ENCODE measurements around the gene ZNF558. TPM values are rescaled to one million over a fixed set of nuclear protein-coding genes. Genes with fewer than 3 reads are reported as not detected.

Gene ZNF558
- total RNA-seq, 1 donor from 2014 or later: 35.6 TPM

- no peak overlapping the region for H3K4me3 Mint-ChIP-seq (ENCODE audit: unreplicated experiment)
- TF ChIP-seq, protein P1, sequence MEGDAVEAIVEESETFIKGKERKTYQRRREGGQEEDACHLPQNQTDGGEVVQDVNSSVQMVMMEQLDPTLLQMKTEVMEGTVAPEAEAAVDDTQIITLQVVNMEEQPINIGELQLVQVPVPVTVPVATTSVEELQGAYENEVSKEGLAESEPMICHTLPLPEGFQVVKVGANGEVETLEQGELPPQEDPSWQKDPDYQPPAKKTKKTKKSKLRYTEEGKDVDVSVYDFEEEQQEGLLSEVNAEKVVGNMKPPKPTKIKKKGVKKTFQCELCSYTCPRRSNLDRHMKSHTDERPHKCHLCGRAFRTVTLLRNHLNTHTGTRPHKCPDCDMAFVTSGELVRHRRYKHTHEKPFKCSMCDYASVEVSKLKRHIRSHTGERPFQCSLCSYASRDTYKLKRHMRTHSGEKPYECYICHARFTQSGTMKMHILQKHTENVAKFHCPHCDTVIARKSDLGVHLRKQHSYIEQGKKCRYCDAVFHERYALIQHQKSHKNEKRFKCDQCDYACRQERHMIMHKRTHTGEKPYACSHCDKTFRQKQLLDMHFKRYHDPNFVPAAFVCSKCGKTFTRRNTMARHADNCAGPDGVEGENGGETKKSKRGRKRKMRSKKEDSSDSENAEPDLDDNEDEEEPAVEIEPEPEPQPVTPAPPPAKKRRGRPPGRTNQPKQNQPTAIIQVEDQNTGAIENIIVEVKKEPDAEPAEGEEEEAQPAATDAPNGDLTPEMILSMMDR (IDR thresholded peaks at IDR 0.05): no peak
- no peak for DNase-seq (ENCODE audit: extremely low spot score, unreplicated experiment)
- no peak overlapping the region for H3K27ac Mint-ChIP-seq (ENCODE audit: unreplicated experiment)
- no peaks in the 10 kb centered on the region for H3K36me3 Mint-ChIP-seq (ENCODE audit: unreplicated experiment)
- H3K27me3 Mint-ChIP-seq (ENCODE audit: unreplicated experiment): no peaks in the 10 kb centered on the region
- peaks cover 6% of the 10 kb centered on the region for H3K9me3 Mint-ChIP-seq (ENCODE audit: unreplicated experiment)
- no peaks in the 10 kb centered on the region for H3K4me1 Mint-ChIP-seq (ENCODE audit: unreplicated experiment)
Measured at GRCh38 chr19:8840708-8841107, 8.6 kb upstream of the ZNF558 start.

- DNase-seq (ENCODE audit: extremely low spot score, unreplicated experiment): no peak
- Mint-ChIP-seq H3K9me3 (ENCODE audit: unreplicated experiment) (peaks cover 9% of the 10 kb centered on the region), H3K27ac (ENCODE audit: unreplicated experiment) (no peak overlapping the region), H3K4me1 (ENCODE audit: unreplicated experiment) (peaks cover 11% of the 10 kb centered on the region), H3K36me3 (ENCODE audit: unreplicated experiment) (no peaks in the 10 kb centered on the region), H3K4me3 (ENCODE audit: unreplicated experiment) (no peak overlapping the region), H3K27me3 (ENCODE audit: unreplicated experiment) (peaks cover 2% of the 10 kb centered on the region)
- TF ChIP-seq, protein P1 (IDR thresholded peaks at IDR 0.05): no peak
Measured at GRCh38 chr19:8835877-8836276, 3.8 kb upstream of the ZNF558 start.

- TF ChIP-seq, protein P1 (IDR thresholded peaks at IDR 0.05): no peak
- no peak for DNase-seq (ENCODE audit: extremely low spot score, unreplicated experiment)
- H3K4me1 Mint-ChIP-seq (ENCODE audit: unreplicated experiment): peaks cover 11% of the 10 kb centered on the region
- no peaks in the 10 kb centered on the region for H3K36me3 Mint-ChIP-seq (ENCODE audit: unreplicated experiment)
- H3K27ac Mint-ChIP-seq (ENCODE audit: unreplicated experiment): no peak overlapping the region
- no peak overlapping the region for H3K4me3 Mint-ChIP-seq (ENCODE audit: unreplicated experiment)
- H3K27me3 Mint-ChIP-seq (ENCODE audit: unreplicated experiment): peaks cover 2% of the 10 kb centered on the region
- peaks cover 6% of the 10 kb centered on the region for H3K9me3 Mint-ChIP-seq (ENCODE audit: unreplicated experiment)
Measured at GRCh38 chr19:8835446-8835845, 3.3 kb upstream of the ZNF558 start.

DNA sequence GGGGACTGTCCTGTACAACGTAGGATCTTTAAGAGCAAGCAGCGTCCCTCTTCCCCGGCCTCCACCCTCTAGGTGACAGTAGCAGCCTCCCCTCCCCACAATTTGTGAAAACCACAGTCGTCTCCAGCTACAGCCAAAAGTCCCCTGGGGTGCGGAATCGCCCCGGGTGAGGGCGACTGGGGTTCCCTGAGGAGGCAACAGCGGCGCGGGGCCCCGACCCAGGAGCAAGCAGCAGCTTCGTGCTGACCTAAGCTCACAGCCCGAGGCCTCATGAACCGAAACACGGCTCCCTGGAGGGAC, 322 bp downstream of the ZNF558 start:
- H3K9me3 Mint-ChIP-seq (ENCODE audit: unreplicated experiment): peaks cover 4% of the 10 kb centered on the region
- DNase-seq (ENCODE audit: extremely low spot score, unreplicated experiment): peak; percentile 84
- peak overlapping the region; percentile 85 for H3K4me3 Mint-ChIP-seq (ENCODE audit: unreplicated experiment)
- H3K27ac Mint-ChIP-seq (ENCODE audit: unreplicated experiment): peak overlapping the region; percentile 83
- peaks cover 12% of the 10 kb centered on the region for H3K36me3 Mint-ChIP-seq (ENCODE audit: unreplicated experiment)
- H3K4me1 Mint-ChIP-seq (ENCODE audit: unreplicated experiment): peaks cover 11% of the 10 kb centered on the region
- TF ChIP-seq, protein P1 (IDR thresholded peaks at IDR 0.05): no peak
- peaks cover 2% of the 10 kb centered on the region for H3K27me3 Mint-ChIP-seq (ENCODE audit: unreplicated experiment)

GRCh38 chr19:8831373-8831772, 731 bp downstream of the ZNF558 start:
- TF ChIP-seq, protein P1 (IDR thresholded peaks at IDR 0.05): no peak
- Mint-ChIP-seq H3K36me3 (ENCODE audit: unreplicated experiment) (peaks cover 16% of the 10 kb centered on the region), H3K27ac (ENCODE audit: unreplicated experiment) (peak overlapping the region; percentile 83), H3K4me3 (ENCODE audit: unreplicated experiment) (peak overlapping the region; percentile 85), H3K4me1 (ENCODE audit: unreplicated experiment) (peaks cover 11% of the 10 kb centered on the region), H3K9me3 (ENCODE audit: unreplicated experiment) (peaks cover 4% of the 10 kb centered on the region), H3K27me3 (ENCODE audit: unreplicated experiment) (peaks cover 2% of the 10 kb centered on the region)
- DNase-seq (ENCODE audit: extremely low spot score, unreplicated experiment): no peak
